GM12891 (cell line): ENCODE measurements around the gene PCSK7.

Source experiments
- DNase-seq: peaks from one replicate; pipeline ENCODE4 v3.0.0; 2011; ENCODE audit warnings: low spot score; ENCODE audit not compliant: insufficient read length
- FAIRE-seq: peaks from 2 replicates; lab custom pipeline; 2011; peaks lifted over from hg19 to GRCh38; lab: Jason Lieb, UNC
- PAX5 ChIP-seq: IDR thresholded peaks from 2 replicates; pipeline ENCODE4 v1.6.1; 2011; ENCODE audit warnings: low read length, moderate library complexity, mild to moderate bottlenecking; ENCODE audit not compliant: insufficient read depth, severe bottlenecking
- POLR2A ChIP-seq: IDR thresholded peaks from 2 replicates; pipeline ENCODE4 v1.6.1; 2011; ENCODE audit warnings: low read depth, low read length, control low read depth
- POLR2AphosphoS5 ChIP-seq: IDR thresholded peaks from 2 replicates; pipeline ENCODE4 v1.6.1; 2011; ENCODE audit warnings: low read depth, low read length, control low read depth
- POU2F2 ChIP-seq: IDR thresholded peaks from 2 replicates; pipeline ENCODE4 v1.6.1; 2011; ENCODE audit warnings: low read depth, mild to moderate bottlenecking, control low read depth, low read length, moderate library complexity
- SPI1 ChIP-seq: IDR thresholded peaks from 2 replicates; pipeline ENCODE4 v1.6.1; 2011; ENCODE audit warnings: low read depth, low read length, control low read depth
- TAF1 ChIP-seq: IDR thresholded peaks from 2 replicates; pipeline ENCODE4 v1.6.1; 2011; ENCODE audit warnings: low read depth, low read length, control low read depth

PCSK7 gene

GRCh38 chr11:117197516-117198456, 34.1 kb downstream of the PCSK7 start:
- TF ChIP-seq PAX5 (no peak), POU2F2 (no peak), SPI1 (no peak), POLR2A (no peak), POLR2AphosphoS5 (no peak), TAF1 (no peak)
- DNase-seq: no peak
- FAIRE-seq: no peak

- TF ChIP-seq POLR2A (no peak), POU2F2 (no peak), PAX5 (no peak), TAF1 (no peak), SPI1 (no peak), POLR2AphosphoS5 (no peak)
- DNase-seq (no peak), FAIRE-seq (no peak)
These were observed 34.9 kb downstream of the PCSK7 start for GRCh38 chr11:117197006-117197405.

DNA sequence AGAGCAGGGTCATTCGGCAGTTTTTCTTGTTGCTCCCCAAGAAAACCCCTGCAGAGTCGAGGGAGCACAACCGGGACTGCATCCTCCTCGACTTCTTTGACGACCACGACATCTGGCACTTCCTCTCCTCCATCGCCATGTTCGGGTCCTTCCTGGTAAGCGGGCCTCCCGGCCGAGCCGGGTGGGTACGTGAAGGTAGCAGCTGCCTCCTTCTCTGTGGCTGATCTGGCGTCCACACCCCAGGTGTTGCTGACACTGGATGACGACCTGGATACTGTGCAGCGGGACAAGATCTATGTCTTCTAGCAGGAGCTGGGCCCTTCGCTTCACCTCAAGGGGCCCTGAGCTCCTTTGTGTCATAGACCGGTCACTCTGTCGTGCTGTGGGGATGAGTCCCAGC, 36.1 kb downstream of the PCSK7 start:
- DNase-seq (no peak), FAIRE-seq (no peak)
- TF ChIP-seq TAF1: no peak
- TF ChIP-seq PAX5: no peak

DNA sequence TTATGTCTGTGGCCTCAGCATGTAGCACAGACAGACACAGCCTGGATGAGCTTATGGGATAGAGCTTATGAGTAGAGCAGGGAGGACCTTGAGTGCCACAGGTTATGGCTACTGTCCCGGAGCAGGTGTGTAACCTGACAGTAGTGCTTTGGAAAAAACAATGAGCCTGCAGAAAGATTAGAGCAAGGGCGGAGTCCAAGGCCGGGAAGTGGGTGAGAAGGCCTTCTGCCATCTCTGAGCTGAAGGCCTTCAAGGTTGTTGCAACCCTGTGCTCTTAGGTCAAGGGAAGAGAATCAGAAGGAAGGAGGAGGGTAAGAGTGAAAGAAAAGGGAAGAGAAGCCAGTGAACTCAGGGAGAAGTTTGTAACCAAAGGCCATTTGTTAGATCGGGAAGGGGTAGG, 36.6 kb downstream of the PCSK7 start:
- FAIRE-seq: no peak
- no peak for DNase-seq

GRCh38 chr11:117194267-117194666, 37.6 kb downstream of the PCSK7 start:
- TF ChIP-seq POLR2AphosphoS5 (no peak), TAF1 (no peak), PAX5 (no peak), POLR2A (no peak), SPI1 (no peak), POU2F2 (no peak)
- FAIRE-seq: no peak
- no peak for DNase-seq

More for the DNA sequence above, 36.6 kb downstream of the PCSK7 start:
- no peak for TF ChIP-seq POLR2AphosphoS5
- TF ChIP-seq TAF1: no peak

GRCh38 chr11:117193130-117194020, 38.5 kb downstream of the PCSK7 start:
- no peak for FAIRE-seq
- TF ChIP-seq POU2F2 (no peak), SPI1 (no peak), POLR2A (no peak)
- no peak for DNase-seq

GRCh38 chr11:117192401-117192875, 39.4 kb downstream of the PCSK7 start:
- no peak for FAIRE-seq
- DNase-seq: no peak
- TF ChIP-seq POLR2AphosphoS5: no peak
- TF ChIP-seq POLR2A: no peak
- no peak for TF ChIP-seq TAF1
- no peak for TF ChIP-seq POU2F2
- no peak for TF ChIP-seq PAX5
- no peak for TF ChIP-seq SPI1

DNA sequence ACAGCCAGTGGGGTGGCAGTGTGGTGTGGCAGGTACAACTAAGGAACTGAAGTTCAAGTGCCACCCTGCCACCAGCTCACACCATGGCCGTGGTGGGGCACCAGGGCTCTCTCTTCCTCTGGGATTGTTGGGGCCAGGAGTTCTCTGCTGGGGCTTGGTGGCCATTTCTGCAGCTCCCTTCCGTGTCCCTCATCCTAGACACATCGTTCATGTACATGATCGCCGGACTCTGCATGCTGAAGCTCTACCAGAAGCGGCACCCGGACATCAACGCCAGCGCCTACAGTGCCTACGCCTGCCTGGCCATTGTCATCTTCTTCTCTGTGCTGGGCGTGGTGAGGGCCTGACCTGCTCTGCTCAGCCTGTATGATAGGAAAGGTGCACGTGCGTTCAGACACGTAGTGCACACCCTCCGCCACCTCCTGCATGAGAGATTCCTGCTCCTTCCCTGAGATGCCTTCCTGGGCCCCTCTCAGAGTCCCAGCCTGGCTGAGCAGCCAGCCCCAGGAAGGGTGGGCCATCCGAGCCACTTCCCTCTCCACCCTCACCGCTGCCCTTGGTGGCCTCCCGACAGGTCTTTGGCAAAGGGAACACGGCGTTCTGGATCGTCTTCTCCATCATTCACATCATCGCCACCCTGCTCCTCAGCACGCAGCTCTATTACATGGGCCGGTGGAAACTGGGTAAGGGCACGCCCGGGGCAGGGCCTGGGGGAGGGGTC, 40.0 kb downstream of the PCSK7 start:
- TF ChIP-seq SPI1: no peak
- no peak for TF ChIP-seq POLR2AphosphoS5
- TF ChIP-seq POU2F2: no peak
- no peak for TF ChIP-seq POLR2A
- TF ChIP-seq PAX5: no peak
- TF ChIP-seq TAF1: no peak
- FAIRE-seq (no peak), DNase-seq (no peak)

DNA sequence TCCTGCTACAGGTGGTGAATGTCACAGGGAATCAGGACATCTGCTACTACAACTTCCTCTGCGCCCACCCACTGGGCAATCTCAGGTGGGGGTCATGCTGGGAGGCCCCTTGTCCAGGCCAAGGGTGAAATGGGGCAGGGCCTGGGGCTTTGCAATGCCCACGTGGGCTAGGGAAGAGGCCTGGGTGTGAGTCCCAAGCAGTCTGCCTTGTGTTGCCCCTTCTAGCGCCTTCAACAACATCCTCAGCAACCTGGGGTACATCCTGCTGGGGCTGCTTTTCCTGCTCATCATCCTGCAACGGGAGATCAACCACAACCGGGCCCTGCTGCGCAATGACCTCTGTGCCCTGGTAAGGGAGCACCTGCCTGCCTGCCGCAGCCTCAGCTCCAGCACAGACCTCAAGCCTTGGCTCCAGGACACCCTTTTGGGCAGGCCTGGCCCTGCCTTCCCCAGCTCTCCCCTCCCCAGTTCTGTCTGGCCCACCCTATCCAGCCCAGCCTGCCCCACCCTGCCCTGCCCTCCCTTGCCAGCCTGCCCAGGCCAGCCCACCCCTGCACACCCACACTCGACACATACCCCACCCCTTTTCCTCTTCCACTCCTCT, 41.8 kb downstream of the PCSK7 start:
- no peak for FAIRE-seq
- no peak for DNase-seq
- TF ChIP-seq POU2F2 (no peak), TAF1 (no peak), POLR2A (no peak), SPI1 (no peak), PAX5 (no peak), POLR2AphosphoS5 (no peak)
